Right lobe of liver (tissue), 6 donors: ENCODE results near the gene OPCML. TPM values are rescaled to one million over a fixed set of nuclear protein-coding genes. Genes with fewer than 3 reads are reported as not detected.

ENCODE experiments used
- ATAC-seq, 4 donors: fragments of 200-7000 bp; cut with Tn5 transposase; one replicate each; pipeline ENCODE4 v1.9.1; 2020; ENCODE audit warnings: mild to moderate bottlenecking in 4 of 4, moderate library complexity in 4 of 4
- DNase-seq, 3 donors: peaks; one replicate each; pipeline ENCODE4 v3.0.0-alpha.2; 2020
- H3K27ac ChIP-seq, 3 donors: fragments of 200-600 bp; one replicate each; pipeline ENCODE4 v1.8.0; 2022
- H3K27me3 ChIP-seq, 2 donors: fragments of 200-600 bp; one replicate each; pipeline ENCODE4 v1.8.0; 2022
- H3K36me3 ChIP-seq, 4 donors: fragments of 200-600 bp; sonication (generic) in 1 of 4; one replicate each; pipeline versions ENCODE4 v1.5.1 to v1.8.0; 2017 to 2022; ENCODE audit warnings: control low read depth in 1 of 4
- H3K4me1 ChIP-seq, 4 donors: fragments of 200-600 bp; sonication (generic) in 1 of 4; one replicate each; pipeline versions ENCODE4 v1.5.1 to v1.8.0; 2017 to 2022; ENCODE audit warnings: control low read depth in 1 of 4
- H3K4me3 ChIP-seq, 3 donors: fragments of 200-600 bp; one replicate each; pipeline ENCODE4 v1.8.0; 2022
- H3K9me3 ChIP-seq, 4 donors: fragments of 200-600 bp; sonication (generic) in 1 of 4; one replicate each; pipeline versions ENCODE4 v1.5.1 to v1.8.0; 2017 to 2022; ENCODE audit warnings: control low read depth in 1 of 4
- CTCF ChIP-seq, 4 donors: fragments of 200-600 bp in 3 of 4; fragments of 450-650 bp in 1 of 4; IDR thresholded peaks; one replicate each; pipeline versions ENCODE4 v1.5.1 to v1.8.0; 2016 to 2022; ENCODE audit warnings: antibody characterized with exemption in 4 of 4, mild to moderate bottlenecking in 2 of 4
- POLR2A ChIP-seq: fragments of 450-650 bp; IDR thresholded peaks from one replicate; pipeline ENCODE4 v1.6.1; 2017; ENCODE audit warnings: antibody characterized with exemption, mild to moderate bottlenecking
- WGBS: methylation state at CpG from one replicate; pipeline ENCODE4 v1.1.6; 2018; ENCODE audit warnings: low coverage, low lambda C conversion rate; ENCODE audit not compliant: insufficient coverage; ENCODE audit errors: missing lambda C conversion rate; 5-methylcytosine and 5-hydroxymethylcytosine counted together
- intact Hi-C, 2 donors: fragments of 100-400 bp; cut with DNase I; formaldehyde crosslinking; loops; one replicate each; pipeline versions ENCODE4 v1.11.2 to v1.14.1; 2022
- total RNA-seq, 6 experiments: library from RNA; depleted of rRNA in 2 of 6; stranded (reverse); fragments of >200 nt in 2 of 6; fragmentation: NEBNext Ultra II Directional in 3 of 6; extraction: Animal tissue kit (Norgen Biotek cat#: 25700) in 3 of 6; gene quantifications; one replicate each; pipeline versions ENCODE4 v1.1.0 to v1.2.4, GENCODE V29; 2016 to 2023
- donor health status: DM: no; HTN: yes; CAD: no.
- donor health status: DM: no; HTN: no; CAD: no.
- donor health status: DM: no; HTN: no; CAD: no.
- donor health status: DM: no; HTN: yes; CAD: no.
- donor health status: DM: no; HTN: yes; CAD: no.

Gene OPCML
- total RNA-seq, 6 experiments from 2014 or later, result 0.11 TPM; not detected in 5

GRCh38 chr11:132445859-132446291, 1086.4 kb downstream of the OPCML start:
- H3K9me3 ChIP-seq, result no peaks in the 10 kb centered on the region
- DNase-seq (no peak), ATAC-seq (no peak)
- WGBS, result 24% methylated on average over 1 of the region's 1 CpG
- H3K27me3 ChIP-seq, result no peaks in the 10 kb centered on the region
- H3K36me3 ChIP-seq, result no peaks in the 10 kb centered on the region
- H3K4me1 ChIP-seq, result no peaks in the 10 kb centered on the region
- TF ChIP-seq CTCF (IDR thresholded peaks at IDR 0.05), result no peak
- no peak for TF ChIP-seq POLR2A
- H3K4me3 ChIP-seq, result no peak overlapping the region
- no peak overlapping the region for H3K27ac ChIP-seq
- intact Hi-C loops, result no loop called here

GRCh38 chr11:132444911-132445310, 1087.4 kb downstream of the OPCML start:
- H3K27me3 ChIP-seq, result no peaks in the 10 kb centered on the region
- no peak for ATAC-seq
- intact Hi-C loops, result no loop called here

GRCh38 chr11:132439711-132440255, 1092.5 kb downstream of the OPCML start:
- Histone ChIP-seq H3K36me3 (no peaks in the 10 kb centered on the region), H3K4me3 (no peak overlapping the region), H3K27ac (no peak overlapping the region), H3K9me3 (no peaks in the 10 kb centered on the region), H3K4me1 (no peaks in the 10 kb centered on the region), H3K27me3 (no peaks in the 10 kb centered on the region)
- ATAC-seq (no peak), DNase-seq (no peak)
- intact Hi-C loops, result no loop called here
- TF ChIP-seq CTCF (IDR thresholded peaks at IDR 0.05), result no peak
- no peak for TF ChIP-seq POLR2A
- WGBS, result 48% methylated on average over 5 of the region's 5 CpGs

More at GRCh38 chr11:132444911-132445310, 1087.4 kb downstream of the OPCML start:
- H3K36me3 ChIP-seq, result no peaks in the 10 kb centered on the region
- no peak overlapping the region for H3K4me3 ChIP-seq
- no peaks in the 10 kb centered on the region for H3K9me3 ChIP-seq
- H3K4me1 ChIP-seq, result no peaks in the 10 kb centered on the region
- no peak for DNase-seq
- no peak overlapping the region for H3K27ac ChIP-seq
- WGBS, result 86% methylated on average over 1 of the region's 4 CpGs
- TF ChIP-seq CTCF (IDR thresholded peaks at IDR 0.05), result no peak
- no peak for TF ChIP-seq POLR2A

GRCh38 chr11:132438418-132438817, 1093.9 kb downstream of the OPCML start:
- ATAC-seq (peak in 1 of 4 donors; percentile 25), DNase-seq (no peak)
- Histone ChIP-seq H3K4me3 (no peak overlapping the region), H3K27ac (no peak overlapping the region), H3K4me1 (no peaks in the 10 kb centered on the region), H3K36me3 (no peaks in the 10 kb centered on the region), H3K9me3 (no peaks in the 10 kb centered on the region), H3K27me3 (no peaks in the 10 kb centered on the region)
- 20% methylated on average over 1 of the region's 1 CpG for WGBS
- no peak for TF ChIP-seq POLR2A
- TF ChIP-seq CTCF (IDR thresholded peaks at IDR 0.05), result no peak
- intact Hi-C loops, result no loop called here
